GM23338 (cell line): ENCODE measurements around the gene ZNF410. TPM values are rescaled to one million over a fixed set of nuclear protein-coding genes. Genes with fewer than 3 reads are reported as not detected.

Experiments
- ATAC-seq: fragments of 200-7000 bp; cut with Tn5 transposase; 3 replicates; pipeline ENCODE4 v1.9.1; 2020
- DNase-seq: peaks from one replicate; pipeline ENCODE4 v3.0.0-alpha.2; 2015; ENCODE audit warnings: low spot score
- H2AFZ ChIP-seq: fragments of 200-600 bp; sonication (generic); 2 replicates; pipeline ENCODE4 v1.8.0; 2016; ENCODE audit warnings: antibody characterized with exemption, mild to moderate bottlenecking, moderate library complexity
- H3F3A ChIP-seq: fragments of 200-600 bp; sonication (generic); replicated peaks from 2 replicates; pipeline ENCODE4 v1.8.0; 2017; ENCODE audit warnings: antibody characterized with exemption, mixed run types, low read depth
- H3K27ac ChIP-seq: fragments of 200-600 bp; sonication (generic); 2 replicates; pipeline ENCODE4 v1.6.1; 2016; ENCODE audit warnings: low read depth
- H3K27me3 ChIP-seq: fragments of 200-600 bp; sonication (generic); 2 replicates; pipeline ENCODE4 v1.8.0; 2016; ENCODE audit warnings: mild to moderate bottlenecking, mixed run types, moderate library complexity; ENCODE audit not compliant: insufficient read depth
- H3K36me3 ChIP-seq: fragments of 200-600 bp; sonication (generic); 2 replicates; pipeline ENCODE4 v1.8.0; 2016; ENCODE audit warnings: mild to moderate bottlenecking; ENCODE audit not compliant: insufficient read depth
- H3K4me1 ChIP-seq: fragments of 200-600 bp; sonication (generic); 2 replicates; pipeline ENCODE4 v1.8.0; 2016; ENCODE audit warnings: mild to moderate bottlenecking, moderate library complexity; ENCODE audit not compliant: insufficient read depth
- H3K4me2 ChIP-seq: fragments of 200-600 bp; sonication (generic); 2 replicates; pipeline ENCODE4 v1.7.1; 2017; ENCODE audit warnings: mixed run types
- H3K4me3 ChIP-seq: fragments of 200-600 bp; sonication (generic); 2 replicates; pipeline ENCODE4 v1.6.1; 2016; ENCODE audit warnings: mixed run types
- H3K79me2 ChIP-seq: fragments of 200-600 bp; sonication (generic); replicated peaks from 2 replicates; pipeline ENCODE4 v1.8.0; 2017; ENCODE audit warnings: mild to moderate bottlenecking; ENCODE audit not compliant: insufficient read depth
- H3K9me2 ChIP-seq: fragments of 200-600 bp; sonication (generic); 2 replicates; pipeline ENCODE4 v1.8.0; 2017; ENCODE audit not compliant: insufficient read depth
- H4K20me1 ChIP-seq: fragments of 200-600 bp; sonication (generic); replicated peaks from 2 replicates; pipeline ENCODE4 v1.8.0; 2017; ENCODE audit warnings: mild to moderate bottlenecking; ENCODE audit not compliant: insufficient read depth
- H3K27ac Mint-ChIP-seq: 2 replicates; pipeline ENCODE4 v1.8.0; 2020; ENCODE audit warnings: inconsistent platforms, mild to moderate bottlenecking, moderate library complexity, mixed read lengths
- H3K27me3 Mint-ChIP-seq: 3 replicates; pipeline ENCODE4 v1.8.0; 2022; ENCODE audit warnings: low read depth, mild to moderate bottlenecking, moderate library complexity, mixed read lengths, inconsistent platforms; ENCODE audit not compliant: insufficient read depth, poor library complexity
- H3K36me3 Mint-ChIP-seq: 3 replicates; pipeline ENCODE4 v1.8.0; 2021; ENCODE audit warnings: low read depth, mild to moderate bottlenecking, inconsistent platforms, moderate library complexity, mixed read lengths
- H3K4me1 Mint-ChIP-seq: 3 replicates; pipeline ENCODE4 v1.8.0; 2020; ENCODE audit warnings: mild to moderate bottlenecking, inconsistent platforms, mixed read lengths
- H3K4me3 Mint-ChIP-seq: 3 replicates; pipeline ENCODE4 v1.8.0; 2021; ENCODE audit warnings: moderate library complexity, mild to moderate bottlenecking, inconsistent platforms, mixed read lengths
- H3K9me3 Mint-ChIP-seq: 3 replicates; pipeline ENCODE4 v1.8.0; 2020; ENCODE audit warnings: moderate library complexity, mild to moderate bottlenecking, inconsistent platforms, mixed read lengths
- EZH2 ChIP-seq: fragments of 200-600 bp; sonication (generic); IDR thresholded peaks from one replicate; pipeline ENCODE4 v1.8.0; 2017; ENCODE audit warnings: antibody characterized with exemption, mild to moderate bottlenecking, low read depth; ENCODE audit not compliant: unreplicated experiment
- EZH2phosphoT487 ChIP-seq: fragments of 200-600 bp; sonication (generic); IDR thresholded peaks from one replicate; pipeline ENCODE4 v1.8.1; 2018; ENCODE audit warnings: antibody characterized with exemption; ENCODE audit not compliant: unreplicated experiment
- NANOG ChIP-seq: IDR thresholded peaks from 2 replicates; pipeline ENCODE4 v1.6.1; 2016; ENCODE audit warnings: antibody characterized with exemption, borderline replicate concordance
- POLR2AphosphoS5 ChIP-seq: IDR thresholded peaks from 2 replicates; pipeline ENCODE4 v1.6.1; 2016; ENCODE audit warnings: antibody characterized with exemption, low read depth
- STAT1 ChIP-seq: IDR thresholded peaks from one replicate; pipeline ENCODE4 v1.6.1; 2016; ENCODE audit warnings: antibody characterized with exemption; ENCODE audit not compliant: unreplicated experiment
- ZNF331 ChIP-seq: fragments of 250-450 bp; sonication (Bioruptor Pico); IDR thresholded peaks from 2 replicates; pipeline ENCODE4 v1.5.0; 2020; ENCODE audit warnings: low read depth, mild to moderate bottlenecking, moderate library complexity
- polyA plus RNA-seq: library from polyadenylated mRNA; unstranded; fragments of >200 nt; fragmentation: Nextera tagmentation; extraction: Ambion mirVana; gene quantifications from 2 replicates; pipeline ENCODE4 v1.2.1, GENCODE V29; 2016
- total RNA-seq: library from RNA; depleted of rRNA; stranded (reverse); fragments of >200 nt; shearing (Covaris generic); gene quantifications from 2 replicates; pipeline ENCODE4 v1.2.3, GENCODE V29; 2014
- TF ChIP-seq, protein P1 (sequence below): fragments of 250-450 bp; sonication (Bioruptor Pico); IDR thresholded peaks from 2 replicates; pipeline ENCODE4 v1.5.0; 2020; ENCODE audit warnings: mild to moderate bottlenecking, moderate library complexity
- TF ChIP-seq, protein P2 (sequence below): IDR thresholded peaks from 2 replicates; pipeline ENCODE4 v1.6.1; 2016; ENCODE audit warnings: antibody characterized with exemption

ZNF410 gene
- total and polyA plus RNA-seq, 2 experiments from 2014 or later: 10.6 to 20.4 TPM

DNA sequence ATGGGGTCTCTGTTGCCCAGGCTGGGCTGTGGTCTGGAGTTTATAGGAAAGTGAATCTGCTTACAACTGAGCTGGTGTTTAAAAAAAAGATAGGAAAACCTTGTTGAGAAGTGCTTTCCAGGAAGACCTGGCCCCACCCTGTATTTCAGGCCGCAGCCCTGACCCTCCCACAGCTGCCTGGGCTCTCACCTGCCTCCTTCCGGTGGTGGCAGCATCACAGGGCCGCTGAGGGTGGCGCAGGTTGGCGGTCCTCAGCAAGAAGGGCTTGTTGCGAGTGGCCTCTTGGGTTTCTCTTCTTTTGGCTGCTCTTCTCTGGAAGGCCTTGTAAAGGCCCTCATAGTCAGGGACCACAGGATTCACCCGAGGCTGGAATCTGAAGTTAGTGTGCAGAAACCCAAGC is 55.5 kb downstream of the ZNF410 start:
- H3K9me3 Mint-ChIP-seq: no peaks in the 10 kb centered on the region

More for the DNA sequence above, 55.5 kb downstream of the ZNF410 start:
- DNase-seq (no peak), ATAC-seq (peak; percentile 61)
- H3K9me2 ChIP-seq: no peaks in the 10 kb centered on the region
- no peaks in the 10 kb centered on the region for H3K27me3 ChIP-seq
- no peaks in the 10 kb centered on the region for H3K36me3 ChIP-seq
- Mint-ChIP-seq H3K4me3 (no peak overlapping the region), H3K4me1 (no peaks in the 10 kb centered on the region), H3K27ac (no peak overlapping the region), H3K36me3 (no peaks in the 10 kb centered on the region), H3K27me3 (no peaks in the 10 kb centered on the region)
- no peaks in the 10 kb centered on the region for H4K20me1 ChIP-seq
- no peaks in the 10 kb centered on the region for H3F3A ChIP-seq
- H3K4me2 ChIP-seq: no peak overlapping the region
- H2AFZ ChIP-seq: no peak overlapping the region
- no peaks in the 10 kb centered on the region for H3K79me2 ChIP-seq
- H3K4me3 ChIP-seq: no peak overlapping the region
- TF ChIP-seq STAT1 (no peak), EZH2phosphoT487 (no peak), ZNF331 (CRISPR knock-in tag) (no peak), EZH2 (no peak), NANOG (no peak), POLR2AphosphoS5 (no peak)
- TF ChIP-seq, protein P1, sequence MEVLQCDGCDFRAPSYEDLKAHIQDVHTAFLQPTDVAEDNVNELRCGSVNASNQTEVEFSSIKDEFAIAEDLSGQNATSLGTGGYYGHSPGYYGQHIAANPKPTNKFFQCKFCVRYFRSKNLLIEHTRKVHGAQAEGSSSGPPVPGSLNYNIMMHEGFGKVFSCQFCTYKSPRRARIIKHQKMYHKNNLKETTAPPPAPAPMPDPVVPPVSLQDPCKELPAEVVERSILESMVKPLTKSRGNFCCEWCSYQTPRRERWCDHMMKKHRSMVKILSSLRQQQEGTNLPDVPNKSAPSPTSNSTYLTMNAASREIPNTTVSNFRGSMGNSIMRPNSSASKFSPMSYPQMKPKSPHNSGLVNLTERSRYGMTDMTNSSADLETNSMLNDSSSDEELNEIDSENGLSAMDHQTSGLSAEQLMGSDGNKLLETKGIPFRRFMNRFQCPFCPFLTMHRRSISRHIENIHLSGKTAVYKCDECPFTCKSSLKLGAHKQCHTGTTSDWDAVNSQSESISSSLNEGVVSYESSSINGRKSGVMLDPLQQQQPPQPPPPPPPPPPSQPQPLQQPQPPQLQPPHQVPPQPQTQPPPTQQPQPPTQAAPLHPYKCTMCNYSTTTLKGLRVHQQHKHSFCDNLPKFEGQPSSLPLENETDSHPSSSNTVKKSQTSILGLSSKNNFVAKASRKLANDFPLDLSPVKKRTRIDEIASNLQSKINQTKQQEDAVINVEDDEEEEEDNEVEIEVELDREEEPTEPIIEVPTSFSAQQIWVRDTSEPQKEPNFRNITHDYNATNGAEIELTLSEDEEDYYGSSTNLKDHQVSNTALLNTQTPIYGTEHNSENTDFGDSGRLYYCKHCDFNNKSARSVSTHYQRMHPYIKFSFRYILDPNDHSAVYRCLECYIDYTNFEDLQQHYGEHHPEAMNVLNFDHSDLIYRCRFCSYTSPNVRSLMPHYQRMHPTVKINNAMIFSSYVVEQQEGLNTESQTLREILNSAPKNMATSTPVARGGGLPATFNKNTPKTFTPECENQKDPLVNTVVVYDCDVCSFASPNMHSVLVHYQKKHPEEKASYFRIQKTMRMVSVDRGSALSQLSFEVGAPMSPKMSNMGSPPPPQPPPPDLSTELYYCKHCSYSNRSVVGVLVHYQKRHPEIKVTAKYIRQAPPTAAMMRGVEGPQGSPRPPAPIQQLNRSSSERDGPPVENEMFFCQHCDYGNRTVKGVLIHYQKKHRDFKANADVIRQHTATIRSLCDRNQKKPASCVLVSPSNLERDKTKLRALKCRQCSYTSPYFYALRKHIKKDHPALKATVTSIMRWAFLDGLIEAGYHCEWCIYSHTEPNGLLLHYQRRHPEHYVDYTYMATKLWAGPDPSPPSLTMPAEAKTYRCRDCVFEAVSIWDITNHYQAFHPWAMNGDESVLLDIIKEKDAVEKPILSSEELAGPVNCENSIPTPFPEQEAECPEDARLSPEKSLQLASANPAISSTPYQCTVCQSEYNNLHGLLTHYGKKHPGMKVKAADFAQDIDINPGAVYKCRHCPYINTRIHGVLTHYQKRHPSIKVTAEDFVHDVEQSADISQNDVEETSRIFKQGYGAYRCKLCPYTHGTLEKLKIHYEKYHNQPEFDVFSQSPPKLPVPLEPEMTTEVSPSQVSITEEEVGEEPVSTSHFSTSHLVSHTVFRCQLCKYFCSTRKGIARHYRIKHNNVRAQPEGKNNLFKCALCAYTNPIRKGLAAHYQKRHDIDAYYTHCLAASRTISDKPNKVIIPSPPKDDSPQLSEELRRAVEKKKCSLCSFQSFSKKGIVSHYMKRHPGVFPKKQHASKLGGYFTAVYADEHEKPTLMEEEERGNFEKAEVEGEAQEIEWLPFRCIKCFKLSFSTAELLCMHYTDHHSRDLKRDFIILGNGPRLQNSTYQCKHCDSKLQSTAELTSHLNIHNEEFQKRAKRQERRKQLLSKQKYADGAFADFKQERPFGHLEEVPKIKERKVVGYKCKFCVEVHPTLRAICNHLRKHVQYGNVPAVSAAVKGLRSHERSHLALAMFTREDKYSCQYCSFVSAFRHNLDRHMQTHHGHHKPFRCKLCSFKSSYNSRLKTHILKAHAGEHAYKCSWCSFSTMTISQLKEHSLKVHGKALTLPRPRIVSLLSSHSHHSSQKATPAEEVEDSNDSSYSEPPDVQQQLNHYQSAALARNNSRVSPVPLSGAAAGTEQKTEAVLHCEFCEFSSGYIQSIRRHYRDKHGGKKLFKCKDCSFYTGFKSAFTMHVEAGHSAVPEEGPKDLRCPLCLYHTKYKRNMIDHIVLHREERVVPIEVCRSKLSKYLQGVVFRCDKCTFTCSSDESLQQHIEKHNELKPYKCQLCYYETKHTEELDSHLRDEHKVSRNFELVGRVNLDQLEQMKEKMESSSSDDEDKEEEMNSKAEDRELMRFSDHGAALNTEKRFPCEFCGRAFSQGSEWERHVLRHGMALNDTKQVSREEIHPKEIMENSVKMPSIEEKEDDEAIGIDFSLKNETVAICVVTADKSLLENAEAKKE (CRISPR knock-in tag): no peak
- TF ChIP-seq, protein P2, sequence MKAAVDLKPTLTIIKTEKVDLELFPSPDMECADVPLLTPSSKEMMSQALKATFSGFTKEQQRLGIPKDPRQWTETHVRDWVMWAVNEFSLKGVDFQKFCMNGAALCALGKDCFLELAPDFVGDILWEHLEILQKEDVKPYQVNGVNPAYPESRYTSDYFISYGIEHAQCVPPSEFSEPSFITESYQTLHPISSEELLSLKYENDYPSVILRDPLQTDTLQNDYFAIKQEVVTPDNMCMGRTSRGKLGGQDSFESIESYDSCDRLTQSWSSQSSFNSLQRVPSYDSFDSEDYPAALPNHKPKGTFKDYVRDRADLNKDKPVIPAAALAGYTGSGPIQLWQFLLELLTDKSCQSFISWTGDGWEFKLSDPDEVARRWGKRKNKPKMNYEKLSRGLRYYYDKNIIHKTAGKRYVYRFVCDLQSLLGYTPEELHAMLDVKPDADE: no peak
- no peak overlapping the region for H3K27ac ChIP-seq
- no peaks in the 10 kb centered on the region for H3K4me1 ChIP-seq
